Stomach (tissue), 9 donors: ENCODE results near the gene RHOT2. TPM values are rescaled to one million over a fixed set of nuclear protein-coding genes. Genes with fewer than 3 reads are reported as not detected.
A peak's percentile ranks its signal among the peaks of the same experiment; 100 is the strongest.

Source experiments
- DNase-seq, 2 donors: peaks; one replicate each; pipeline versions ENCODE4 v3.0.0 to v3.0.0-alpha.2; 2013 to 2019
- H3K27ac ChIP-seq, 5 donors: fragments of 200-600 bp in 4 of 5; sonication (generic) in 4 of 5; one replicate each; pipeline ENCODE4 v1.5.1; 2013 to 2019; ENCODE audit warnings: mild to moderate bottlenecking in 1 of 5, moderate library complexity in 1 of 5
- H3K27me3 ChIP-seq, 3 donors: fragments of 200-600 bp; sonication (generic); one replicate each; pipeline ENCODE4 v1.5.1; 2017 to 2019; ENCODE audit warnings: mixed run types in 1 of 3
- H3K36me3 ChIP-seq, 4 donors: fragments of 200-600 bp; sonication (generic); 1 replicate in 3 of 4; 2 replicates in 1 of 4; pipeline ENCODE4 v1.5.1; 2016 to 2019
- H3K4me1 ChIP-seq, 4 donors: fragments of 200-600 bp; sonication (generic); one replicate each; pipeline ENCODE4 v1.5.1; 2016 to 2019
- H3K4me3 ChIP-seq, 4 donors: fragments of 200-600 bp; sonication (generic) in 3 of 4; one replicate each; pipeline ENCODE4 v1.5.1; 2016 to 2019; ENCODE audit warnings: mild to moderate bottlenecking in 1 of 4
- H3K9me3 ChIP-seq, 4 donors: fragments of 200-600 bp; sonication (generic); one replicate each; pipeline ENCODE4 v1.5.1; 2016 to 2019
- EP300 ChIP-seq: sonication (generic); formaldehyde crosslinking; IDR thresholded peaks from one replicate; pipeline ENCODE4 v1.6.1; 2017; ENCODE audit warnings: antibody characterized with exemption
- POLR2A ChIP-seq, 4 donors: fragments of 450-650 bp; IDR thresholded peaks; one replicate each; pipeline ENCODE4 v1.6.1; 2016; ENCODE audit warnings: antibody characterized with exemption in 4 of 4, control low read depth in 2 of 4, mild to moderate bottlenecking in 1 of 4, moderate library complexity in 1 of 4
- POLR2AphosphoS5 ChIP-seq, 3 donors: sonication (generic); formaldehyde crosslinking; IDR thresholded peaks; one replicate each; pipeline ENCODE4 v1.6.1; 2016; ENCODE audit warnings: antibody characterized with exemption in 3 of 3
- WGBS, 5 donors: extraction: QIAGEN DNeasy Blood & Tissue Kit in 3 of 5; methylation state at CpG; one replicate each; pipeline versions ENCODE4 v1.1.5 to v1.1.7; 2013 to 2018; 5-methylcytosine and 5-hydroxymethylcytosine counted together
- intact Hi-C: fragments of 100-400 bp; cut with DNase I; formaldehyde crosslinking; loops from one replicate; pipeline ENCODE4 v1.15.1; 2023; ENCODE audit warnings: low total_unique reads
- polyA plus RNA-seq, 3 donors: library from polyadenylated mRNA; stranded (reverse); fragments of 200-250 nt; gene quantifications; one replicate each; pipeline ENCODE4 v1.2.3, GENCODE V29; 2013
- total RNA-seq, 5 donors: library from RNA; depleted of rRNA; stranded (reverse); fragments of >200 nt; gene quantifications; one replicate each; pipeline versions ENCODE4 v1.1.0 to v1.2.3, GENCODE V29; 2014 to 2016
- TF ChIP-seq, protein P1 (sequence below), 7 experiments: fragments of 450-650 bp in 4 of 7; fragments of 200-600 bp in 3 of 7; sonication (generic) in 3 of 7; IDR thresholded peaks; one replicate each; pipeline ENCODE4 v1.5.1; 2016 to 2019; ENCODE audit warnings: antibody characterized with exemption in 7 of 7, control low read depth in 2 of 7, mild to moderate bottlenecking in 1 of 7
- donor health status: healthy with polysubstance abuse.
- donor health status: Bipolar disorder and iron deficiency.
- donor health status: healthy.

Gene RHOT2
- total and polyA plus RNA-seq, 8 donors, result 41.5 to 574 (median 117) TPM

DNA sequence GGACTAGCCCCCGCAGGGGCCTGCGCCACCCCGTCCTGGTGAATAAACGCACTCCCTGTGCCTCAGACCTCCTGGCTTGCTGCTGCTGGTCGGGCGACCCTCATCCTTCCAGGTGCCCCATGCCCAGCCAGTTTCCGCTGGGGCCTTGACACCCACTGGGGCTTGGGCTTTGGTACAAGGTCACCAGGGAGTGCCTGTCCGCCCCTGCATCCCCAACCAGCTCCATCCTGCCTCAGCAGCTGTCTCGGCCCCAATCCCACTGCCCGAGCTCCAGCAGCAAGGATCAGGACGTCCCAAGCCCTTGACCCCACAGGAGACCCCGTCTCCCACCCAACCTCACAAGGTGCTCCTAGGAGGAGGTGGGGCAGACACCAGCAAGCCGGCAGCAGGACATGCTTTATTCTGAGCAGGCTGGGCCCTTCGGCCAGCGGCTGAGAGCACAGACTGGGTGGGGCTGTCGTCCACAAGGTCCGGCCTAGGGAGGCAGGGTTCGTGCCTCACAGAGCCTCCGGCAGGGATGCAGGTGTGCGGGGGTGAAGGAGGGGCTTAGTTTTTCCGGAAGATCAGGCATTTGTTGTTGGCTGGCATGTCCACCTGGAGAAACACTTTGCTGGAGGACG is 33.8 kb upstream of the RHOT2 start:
- Histone ChIP-seq H3K27ac (no peak overlapping the region), H3K4me3 (no peak overlapping the region), H3K36me3 (peaks cover 5 to 26% (median 23%) of the 10 kb centered on the region in 4 donors), H3K4me1 (peaks cover 37 to 59% (median 56%) of the 10 kb centered on the region in 4 donors), H3K9me3 (no peaks in the 10 kb centered on the region), H3K27me3 (peaks cover 0 to 13% (median 0%) of the 10 kb centered on the region in 3 donors)
- intact Hi-C loops, result no loop called here
- DNase-seq, result no peak
- 88 to 92% (median 90%) methylated on average over 9 to 22 of the region's 22 CpGs for WGBS, 5 donors
- TF ChIP-seq POLR2A (IDR thresholded peaks at IDR 0.05) (no peak), EP300 (no peak)
- TF ChIP-seq, protein P1, sequence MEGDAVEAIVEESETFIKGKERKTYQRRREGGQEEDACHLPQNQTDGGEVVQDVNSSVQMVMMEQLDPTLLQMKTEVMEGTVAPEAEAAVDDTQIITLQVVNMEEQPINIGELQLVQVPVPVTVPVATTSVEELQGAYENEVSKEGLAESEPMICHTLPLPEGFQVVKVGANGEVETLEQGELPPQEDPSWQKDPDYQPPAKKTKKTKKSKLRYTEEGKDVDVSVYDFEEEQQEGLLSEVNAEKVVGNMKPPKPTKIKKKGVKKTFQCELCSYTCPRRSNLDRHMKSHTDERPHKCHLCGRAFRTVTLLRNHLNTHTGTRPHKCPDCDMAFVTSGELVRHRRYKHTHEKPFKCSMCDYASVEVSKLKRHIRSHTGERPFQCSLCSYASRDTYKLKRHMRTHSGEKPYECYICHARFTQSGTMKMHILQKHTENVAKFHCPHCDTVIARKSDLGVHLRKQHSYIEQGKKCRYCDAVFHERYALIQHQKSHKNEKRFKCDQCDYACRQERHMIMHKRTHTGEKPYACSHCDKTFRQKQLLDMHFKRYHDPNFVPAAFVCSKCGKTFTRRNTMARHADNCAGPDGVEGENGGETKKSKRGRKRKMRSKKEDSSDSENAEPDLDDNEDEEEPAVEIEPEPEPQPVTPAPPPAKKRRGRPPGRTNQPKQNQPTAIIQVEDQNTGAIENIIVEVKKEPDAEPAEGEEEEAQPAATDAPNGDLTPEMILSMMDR (IDR thresholded peaks at IDR 0.05), result no peak

DNA sequence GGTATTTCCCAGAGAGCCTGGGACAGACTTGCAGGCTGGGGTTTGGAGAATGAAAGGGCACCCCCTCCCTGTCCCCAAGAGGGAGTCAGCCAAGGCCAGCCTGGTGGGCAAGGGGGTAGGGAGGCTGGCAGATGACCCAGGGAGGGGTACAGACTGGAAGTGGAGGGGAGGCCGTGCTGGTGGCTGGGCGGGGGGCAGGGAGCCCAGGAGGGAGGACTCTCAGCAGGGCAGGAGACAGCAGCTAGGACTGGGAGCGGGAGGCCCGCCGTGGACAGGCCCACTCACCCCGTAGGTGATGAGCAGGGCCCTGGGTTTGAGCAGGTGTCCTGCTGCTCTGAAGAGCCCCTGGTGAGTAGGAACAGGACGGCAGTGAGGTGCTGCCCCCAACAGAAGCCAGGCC is 32.9 kb upstream of the RHOT2 start:
- intact Hi-C loops, result no loop called here
- H3K4me1 ChIP-seq, result peaks cover 29 to 51% (median 47%) of the 10 kb centered on the region in 4 donors
- peak overlapping the region; percentile 73 to 96 (median 92) for H3K4me3 ChIP-seq
- no peak for DNase-seq
- H3K27ac ChIP-seq, result no peak overlapping the region
- TF ChIP-seq EP300, result no peak
- TF ChIP-seq, protein P1 (IDR thresholded peaks at IDR 0.05), result no peak
- TF ChIP-seq POLR2AphosphoS5 (IDR thresholded peaks at IDR 0.05), result no peak
- TF ChIP-seq POLR2A (IDR thresholded peaks at IDR 0.05), result no peak
- no peaks in the 10 kb centered on the region for H3K9me3 ChIP-seq
- H3K36me3 ChIP-seq, result peaks cover 5 to 23% (median 22%) of the 10 kb centered on the region in 4 donors
- WGBS, 5 donors, result 62 to 90% (median 81%) methylated on average over 3 to 7 of the region's 7 CpGs
- H3K27me3 ChIP-seq, result peaks cover 0 to 13% (median 0%) of the 10 kb centered on the region in 3 donors

DNA sequence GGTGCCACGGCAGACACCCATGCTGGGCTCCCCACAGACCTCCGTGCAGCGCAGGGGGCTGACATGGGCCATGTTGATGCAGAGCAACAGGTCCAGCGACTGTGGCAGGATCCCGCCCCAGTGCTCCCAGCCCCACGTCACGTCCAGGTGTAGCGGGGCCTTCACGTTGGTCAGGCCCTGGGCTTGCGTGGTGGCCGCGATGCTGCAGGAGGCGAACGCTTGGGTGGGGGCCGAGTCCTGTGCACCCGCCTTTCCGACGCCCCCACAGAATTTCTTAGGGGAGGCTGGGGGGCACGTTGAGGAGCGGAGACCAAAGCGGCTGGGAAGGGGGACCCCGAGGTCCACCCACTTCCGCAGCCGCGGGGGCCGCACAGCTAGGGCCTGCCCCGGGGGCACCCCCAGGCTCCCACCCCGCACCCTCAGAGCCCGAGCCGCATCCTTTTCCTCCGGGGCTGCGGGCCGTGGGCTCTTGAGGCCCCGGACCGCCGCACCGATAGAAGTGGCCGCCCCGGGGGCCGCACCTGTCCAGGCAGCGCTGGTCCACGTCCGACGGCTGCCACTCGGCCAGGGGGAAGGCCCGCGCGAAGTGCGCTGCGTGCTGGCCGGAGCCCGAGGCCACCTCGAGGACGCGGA is 32.2 kb upstream of the RHOT2 start:
- TF ChIP-seq POLR2AphosphoS5 (IDR thresholded peaks at IDR 0.05) (no peak), EP300 (no peak), POLR2A (IDR thresholded peaks at IDR 0.05) (no peak)
- TF ChIP-seq, protein P1 (IDR thresholded peaks at IDR 0.05), result no peak
- Histone ChIP-seq H3K27me3 (peaks cover 0 to 13% (median 0%) of the 10 kb centered on the region in 3 donors), H3K4me3 (peak overlapping the region; percentile 73 to 96 (median 92)), H3K4me1 (peaks cover 23 to 45% (median 43%) of the 10 kb centered on the region in 4 donors), H3K27ac (peak overlapping the region; percentile 90 to 99 (median 97)), H3K36me3 (peaks cover 5 to 23% (median 22%) of the 10 kb centered on the region in 4 donors), H3K9me3 (no peaks in the 10 kb centered on the region)
- WGBS, 5 donors, result 0 to 4% (median 3%) methylated on average over 9 to 55 of the region's 55 CpGs
- intact Hi-C loops, result no loop called here
- DNase-seq, result no peak

DNA sequence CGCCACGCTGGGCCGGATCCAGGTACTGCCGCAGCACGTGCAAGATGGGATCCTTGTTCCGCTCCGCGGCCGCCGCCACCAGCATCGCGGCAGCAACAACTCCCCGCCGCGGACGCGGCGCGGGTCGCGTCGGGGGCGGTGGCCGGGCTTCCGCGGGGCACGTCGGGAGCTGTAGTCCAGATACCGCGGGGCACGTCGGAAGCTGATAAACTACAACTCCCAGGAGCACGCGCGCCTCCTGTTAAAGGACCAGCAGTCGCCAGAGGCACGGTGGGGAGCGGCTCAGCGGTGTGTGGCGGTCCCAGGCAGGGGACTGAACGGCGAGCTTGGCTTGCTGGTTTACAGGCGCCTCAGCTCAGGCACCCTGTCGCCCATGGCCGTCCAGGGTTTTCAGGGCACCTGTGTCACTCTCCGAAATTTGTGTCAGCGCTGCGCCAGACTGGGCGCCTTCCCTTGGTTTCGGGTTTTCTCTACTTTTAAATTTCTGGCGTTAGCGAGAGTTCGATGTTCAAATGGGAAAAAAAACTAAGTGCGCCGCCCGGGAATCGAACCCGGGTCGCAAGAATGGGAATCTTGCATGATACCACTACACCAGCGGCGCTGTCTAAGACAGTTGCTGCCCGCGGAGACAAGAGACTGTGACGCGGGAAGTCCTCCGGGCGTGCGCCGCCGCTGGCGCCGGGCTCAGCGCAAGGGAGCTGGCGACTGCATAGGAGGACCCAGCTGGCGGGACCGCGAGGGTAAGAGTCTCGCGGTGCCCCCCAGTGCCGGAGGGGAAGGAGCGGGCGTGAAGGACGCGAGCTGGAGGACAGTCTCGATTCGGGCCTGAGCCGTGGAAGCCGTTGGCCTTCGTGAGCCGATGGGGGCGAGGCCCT is 31.5 kb upstream of the RHOT2 start, which contains the start of gene METTL26:
METTL26 (minus strand) TSS at position 100 of the 875 bp plus-strand sequence; CDS start at position 85, 15 bp downstream.
- no peaks in the 10 kb centered on the region for H3K9me3 ChIP-seq
- peak within 1 kb of the TSS; percentile 90 to 99 (median 97) for H3K27ac ChIP-seq
- H3K4me1 ChIP-seq, result peaks cover 17 to 45% (median 41%) of the 10 kb centered on the region in 4 donors
- TF ChIP-seq, protein P1 (IDR thresholded peaks at IDR 0.05), result no peak
- TF ChIP-seq POLR2AphosphoS5 (IDR thresholded peaks at IDR 0.05) (peak; percentile 69 to 89 (median 72)), EP300 (no peak), POLR2A (IDR thresholded peaks at IDR 0.05) (no peak)
- H3K36me3 ChIP-seq, result peaks cover 5 to 23% (median 22%) of the 10 kb centered on the region in 4 donors
- DNase-seq, result peak; percentile 97 to 98
- peak within 1 kb of the TSS; percentile 73 to 96 (median 92) for H3K4me3 ChIP-seq
- intact Hi-C loops, result no loop called here
- 0 to 1% (median 0%) methylated on average over 46 to 91 of the region's 91 CpGs for WGBS, 5 donors
- peaks cover 0 to 7% (median 0%) of the 10 kb centered on the region in 3 donors for H3K27me3 ChIP-seq
